GM21717 (cell line): ENCODE results near the gene AMOTL2.

ENCODE experiments used
- ATAC-seq: cut with Tn5 transposase; IDR thresholded peaks from one replicate; pipeline ENCODE4 v1.9.1; 2021; ENCODE audit warnings: mild to moderate bottlenecking, moderate library complexity; ENCODE audit not compliant: unreplicated experiment

Gene AMOTL2

GRCh38 chr3:134374105-134374790 is at the start of gene AMOTL2:
Gene AMOTL2 (minus strand): TSS chr3:134374447. CDS start chr3:134371433, 3,014 bp downstream.
- no peak for ATAC-seq

- no peak for ATAC-seq
Observed at GRCh38 chr3:134423153-134423552, 48.9 kb upstream of the AMOTL2 start.

GRCh38 chr3:134419960-134420321 is 45.7 kb upstream of the AMOTL2 start:
- ATAC-seq: no peak

GRCh38 chr3:134419214-134419959 is 45.1 kb upstream of the AMOTL2 start:
- no peak for ATAC-seq

- ATAC-seq: no peak
Observed at GRCh38 chr3:134409041-134409440, 34.8 kb upstream of the AMOTL2 start.

GRCh38 chr3:134407239-134407625 is 33.0 kb upstream of the AMOTL2 start:
- no peak for ATAC-seq

GRCh38 chr3:134406331-134407238 is 32.3 kb upstream of the AMOTL2 start:
- ATAC-seq: no peak

GRCh38 chr3:134404366-134404885 is 30.2 kb upstream of the AMOTL2 start:
- no peak for ATAC-seq

- ATAC-seq: no peak
Observed at GRCh38 chr3:134397755-134398154, 23.5 kb upstream of the AMOTL2 start.

GRCh38 chr3:134395103-134395502 is 20.9 kb upstream of the AMOTL2 start:
- ATAC-seq: no peak

- no peak for ATAC-seq
Observed at GRCh38 chr3:134394380-134394779, 20.1 kb upstream of the AMOTL2 start.

GRCh38 chr3:134393074-134393473 is 18.8 kb upstream of the AMOTL2 start:
- no peak for ATAC-seq

GRCh38 chr3:134392336-134392983 is 18.2 kb upstream of the AMOTL2 start:
- no peak for ATAC-seq

- no peak for ATAC-seq
Observed at GRCh38 chr3:134389865-134390264, 15.6 kb upstream of the AMOTL2 start.

GRCh38 chr3:134388788-134389485 is 14.7 kb upstream of the AMOTL2 start:
- no peak for ATAC-seq

GRCh38 chr3:134388292-134388691 is 14.0 kb upstream of the AMOTL2 start:
- no peak for ATAC-seq

- ATAC-seq: no peak
Observed at GRCh38 chr3:134387293-134387692, 13.0 kb upstream of the AMOTL2 start.

- ATAC-seq: no peak
Observed at GRCh38 chr3:134384963-134385362, 10.7 kb upstream of the AMOTL2 start.

GRCh38 chr3:134381831-134382442 is 7.7 kb upstream of the AMOTL2 start:
- no peak for ATAC-seq

- no peak for ATAC-seq
Observed at GRCh38 chr3:134381076-134381475, 6.8 kb upstream of the AMOTL2 start.
